GM12878 (cell line): ENCODE results near the gene NLRP7. TPM values are rescaled to one million over a fixed set of nuclear protein-coding genes. Genes with fewer than 3 reads are reported as not detected.

Experiments used
- ATAC-seq: fragments of 200-7000 bp; cut with Tn5 transposase; 3 replicates; pipeline ENCODE4 v1.9.1; 2020; ENCODE audit warnings: mild to moderate bottlenecking, moderate library complexity
- BruUV-seq: library from RNA; stranded (reverse); fragments of 400-500 nt; replicated peaks from 2 replicates; lab custom pipeline; 2021; lab: Mats Ljungman, UMichigan
- CTCF ChIA-PET: fragments of 300-600 bp; sonication (Branson Sonifier 250); formaldehyde crosslinking; extraction: SDS; loops from one replicate; lab custom pipeline; 2021; ENCODE audit warnings: inconsistent platforms; lab: Yijun Ruan, JAX
- POLR2A ChIA-PET: fragments of 350-600 bp; formaldehyde crosslinking; extraction: SDS; loops from one replicate; lab custom pipeline; 2021; ENCODE audit warnings: inconsistent platforms; lab: Charles Lee
- RAD21 ChIA-PET: fragments of 300-600 bp; sonication (Branson Sonifier 250); formaldehyde crosslinking; loops from one replicate; lab custom pipeline; 2023; ENCODE audit warnings: antibody characterized with exemption; ENCODE audit not compliant: unreplicated experiment; lab: Charles Lee
- SMC1A ChIA-PET: fragments of 300-600 bp; sonication (Branson Sonifier 250); formaldehyde crosslinking; loops from one replicate; lab custom pipeline; 2023; ENCODE audit not compliant: unreplicated experiment, uncharacterized antibody; lab: Charles Lee
- DNase-seq: peaks from one replicate; pipeline ENCODE4 v3.0.0-alpha.2; 2011; ENCODE audit warnings: low read depth, low spot score
- FAIRE-seq: peaks from 3 replicates; lab custom pipeline; 2011; peaks lifted over from hg19 to GRCh38; lab: Jason Lieb, UNC
- H2AFZ ChIP-seq: 2 replicates; pipeline ENCODE4 v1.6.0; 2011; ENCODE audit warnings: low read depth, low read length, control low read depth; ENCODE audit not compliant: control insufficient read depth
- H3K27ac ChIP-seq: 2 replicates; pipeline ENCODE4 v1.5.1; 2011; ENCODE audit warnings: control low read depth; ENCODE audit not compliant: control insufficient read depth, insufficient read depth
- H3K27me3 ChIP-seq, 2 experiments: replicated peaks in 1 of 2; 2 replicates each; pipeline versions ENCODE4 v1.6.0 to v1.6.1; 2011; ENCODE audit warnings: low read length in 1 of 2; ENCODE audit not compliant: control insufficient read depth in 2 of 2, insufficient read depth in 2 of 2
- H3K36me3 ChIP-seq, 2 experiments: 2 replicates each; pipeline ENCODE4 v1.5.1; 2011; ENCODE audit warnings: low read length in 1 of 2; ENCODE audit not compliant: control insufficient read depth in 2 of 2, insufficient read depth in 2 of 2
- H3K4me1 ChIP-seq: 2 replicates; pipeline ENCODE4 v1.6.1; 2011; ENCODE audit warnings: mild to moderate bottlenecking, low read length, moderate library complexity, mixed read lengths; ENCODE audit not compliant: control insufficient read depth, insufficient read depth
- H3K4me2 ChIP-seq: 2 replicates; pipeline ENCODE4 v1.6.0; 2011; ENCODE audit warnings: control low read depth; ENCODE audit not compliant: control insufficient read depth, insufficient read depth
- H3K4me3 ChIP-seq: fragments of 200-600 bp; sonication (generic); 2 replicates; pipeline ENCODE4 v1.5.1; 2016
- H3K79me2 ChIP-seq: 2 replicates; pipeline ENCODE4 v1.6.0; 2011; ENCODE audit warnings: low read length; ENCODE audit not compliant: control insufficient read depth, insufficient read depth
- H3K9ac ChIP-seq: 2 replicates; pipeline ENCODE4 v1.8.0; 2011; ENCODE audit warnings: low read length, control low read depth, mixed read lengths; ENCODE audit not compliant: control insufficient read depth, insufficient read depth
- H3K9me3 ChIP-seq: replicated peaks from 3 replicates; pipeline ENCODE4 v1.5.1; 2011; ENCODE audit warnings: mild to moderate bottlenecking, low read length; ENCODE audit not compliant: control insufficient read depth, insufficient read depth
- H4K20me1 ChIP-seq: 2 replicates; pipeline ENCODE4 v1.6.0; 2011; ENCODE audit not compliant: control insufficient read depth, insufficient read depth
- FOS ChIP-seq: IDR thresholded peaks from 3 replicates; pipeline ENCODE4 v1.6.1; 2011; ENCODE audit warnings: borderline replicate concordance; ENCODE audit not compliant: insufficient read length; ENCODE audit errors: extremely low read depth
- IRF5 ChIP-seq: fragments of 450-650 bp; IDR thresholded peaks from 2 replicates; pipeline ENCODE4 v1.6.1; 2017; ENCODE audit warnings: borderline replicate concordance
- RAD51 ChIP-seq: fragments of 450-650 bp; IDR thresholded peaks from 2 replicates; pipeline ENCODE4 v1.6.1; 2016; ENCODE audit warnings: moderate library complexity, mild to moderate bottlenecking, inconsistent platforms
- RB1 ChIP-seq: fragments of 450-650 bp; formaldehyde crosslinking; IDR thresholded peaks from 2 replicates; pipeline ENCODE4 v1.6.1; 2017; ENCODE audit warnings: mild to moderate bottlenecking, borderline replicate concordance
- TARDBP ChIP-seq: IDR thresholded peaks from 2 replicates; pipeline ENCODE4 v1.6.1; 2016; ENCODE audit warnings: borderline replicate concordance
- WGBS: methylation state at CpG from one replicate; pipeline ENCODE4 v1.1.6; 2016; ENCODE audit warnings: low lambda C conversion rate; ENCODE audit not compliant: insufficient replicate concordance, insufficient coverage; ENCODE audit errors: missing lambda C conversion rate; 5-methylcytosine and 5-hydroxymethylcytosine counted together
- in situ Hi-C: fragments of 300-500 bp; cut with MboI; formaldehyde crosslinking; loops from 9 replicates; pipeline ENCODE4 v1.14.3; 2018; ENCODE audit warnings: mixed read lengths
- intact Hi-C: fragments of 100-400 bp; cut with micrococcal nuclease; formaldehyde crosslinking; loops from one replicate; pipeline ENCODE4 v1.14.2; 2022; ENCODE audit not compliant: unreplicated experiment
- polyA plus RNA-seq, 11 experiments: library from polyadenylated mRNA; depleted of rRNA in 4 of 11; unstranded in 6 of 11; stranded (reverse) in 5 of 11; fragments of >200 nt; fragmentation: Nextera tagmentation in 4 of 11; fragmentation: Illumina TruSeq in 1 of 11; extraction: Ambion mirVana in 4 of 11; extraction: Trizol in 1 of 11; gene quantifications; 1 replicate in 1 of 11; 2 replicates in 10 of 11; pipeline versions ENCODE4 v1.2.1 to v1.2.3, GENCODE V29; 2011 to 2016; ENCODE audit warnings: inconsistent platforms in 2 of 11, missing spikeins in 2 of 11, low read depth in 1 of 11
- total RNA-seq, 4 experiments: library from RNA; depleted of rRNA in 3 of 4; stranded (reverse); fragments of >200 nt in 3 of 4; fragmentation: Illumina TruSeq in 1 of 4; extraction: Trizol in 1 of 4; gene quantifications; 2 replicates each; pipeline versions ENCODE4 v1.2.1 to v1.2.3, GENCODE V29; 2013 to 2021
- TF ChIP-seq, protein P1 (sequence below): fragments of 450-650 bp; IDR thresholded peaks from 2 replicates; pipeline ENCODE4 v1.6.1; 2017; ENCODE audit warnings: mild to moderate bottlenecking, moderate library complexity

The NLRP7 gene
- total and polyA plus RNA-seq, 10 of the 15 experiments (the other 5 are each of a cell fraction or from before 2014, with no cell fraction given): 0.08 to 3.4 (median 0.31) TPM

DNA sequence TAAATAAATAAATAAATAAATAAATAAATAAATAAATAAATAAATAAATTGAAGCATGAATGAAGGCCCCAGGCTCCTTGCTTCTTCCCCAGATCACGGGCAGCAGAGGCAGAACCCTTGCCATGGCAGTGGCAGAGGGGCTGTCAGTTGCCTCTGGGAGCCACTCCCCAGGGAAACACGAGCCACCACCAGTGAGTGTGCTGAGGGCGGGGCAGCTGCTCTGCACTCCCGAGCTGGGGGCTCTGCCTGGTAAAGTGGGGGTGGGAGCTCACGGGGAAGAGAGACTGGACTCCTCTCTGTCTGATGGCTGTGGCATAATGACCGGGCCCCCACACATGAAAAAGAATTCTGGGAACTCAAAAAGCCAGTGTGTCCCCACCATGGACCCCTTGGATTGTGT is 65.4 kb downstream of the NLRP7 start:
- POLR2A ChIA-PET: no interaction called here
- in situ Hi-C loops: no loop called here
- H3K27me3 ChIP-seq: no peaks in the 10 kb centered on the region; a peak in 1 of 4 replicates
- no peaks in the 10 kb centered on the region for H3K79me2 ChIP-seq
- intact Hi-C loops: loop anchor here (1.0 to 5.0 kb wide), 3 partner anchors 37 to 280 kb away; no protein-coding TSS in a partner anchor
- H3K9ac ChIP-seq: no peak overlapping the region
- FAIRE-seq: no peak
- CTCF ChIA-PET: interaction anchor here (1.0 to 2.1 kb wide), 6 partner anchors 21 to 400 kb away, joined by 3 to 6 read pairs (median 4); no protein-coding TSS in a partner anchor
- H3K27ac ChIP-seq: no peak overlapping the region
- no peak for TF ChIP-seq TARDBP
- no peak for TF ChIP-seq RAD51
- TF ChIP-seq IRF5: no peak
- TF ChIP-seq, protein P1, sequence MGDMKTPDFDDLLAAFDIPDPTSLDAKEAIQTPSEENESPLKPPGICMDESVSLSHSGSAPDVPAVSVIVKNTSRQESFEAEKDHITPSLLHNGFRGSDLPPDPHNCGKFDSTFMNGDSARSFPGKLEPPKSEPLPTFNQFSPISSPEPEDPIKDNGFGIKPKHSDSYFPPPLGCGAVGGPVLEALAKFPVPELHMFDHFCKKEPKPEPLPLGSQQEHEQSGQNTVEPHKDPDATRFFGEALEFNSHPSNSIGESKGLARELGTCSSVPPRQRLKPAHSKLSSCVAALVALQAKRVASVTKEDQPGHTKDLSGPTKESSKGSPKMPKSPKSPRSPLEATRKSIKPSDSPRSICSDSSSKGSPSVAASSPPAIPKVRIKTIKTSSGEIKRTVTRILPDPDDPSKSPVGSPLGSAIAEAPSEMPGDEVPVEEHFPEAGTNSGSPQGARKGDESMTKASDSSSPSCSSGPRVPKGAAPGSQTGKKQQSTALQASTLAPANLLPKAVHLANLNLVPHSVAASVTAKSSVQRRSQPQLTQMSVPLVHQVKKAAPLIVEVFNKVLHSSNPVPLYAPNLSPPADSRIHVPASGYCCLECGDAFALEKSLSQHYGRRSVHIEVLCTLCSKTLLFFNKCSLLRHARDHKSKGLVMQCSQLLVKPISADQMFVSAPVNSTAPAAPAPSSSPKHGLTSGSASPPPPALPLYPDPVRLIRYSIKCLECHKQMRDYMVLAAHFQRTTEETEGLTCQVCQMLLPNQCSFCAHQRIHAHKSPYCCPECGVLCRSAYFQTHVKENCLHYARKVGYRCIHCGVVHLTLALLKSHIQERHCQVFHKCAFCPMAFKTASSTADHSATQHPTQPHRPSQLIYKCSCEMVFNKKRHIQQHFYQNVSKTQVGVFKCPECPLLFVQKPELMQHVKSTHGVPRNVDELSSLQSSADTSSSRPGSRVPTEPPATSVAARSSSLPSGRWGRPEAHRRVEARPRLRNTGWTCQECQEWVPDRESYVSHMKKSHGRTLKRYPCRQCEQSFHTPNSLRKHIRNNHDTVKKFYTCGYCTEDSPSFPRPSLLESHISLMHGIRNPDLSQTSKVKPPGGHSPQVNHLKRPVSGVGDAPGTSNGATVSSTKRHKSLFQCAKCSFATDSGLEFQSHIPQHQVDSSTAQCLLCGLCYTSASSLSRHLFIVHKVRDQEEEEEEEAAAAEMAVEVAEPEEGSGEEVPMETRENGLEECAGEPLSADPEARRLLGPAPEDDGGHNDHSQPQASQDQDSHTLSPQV: no peak
- TF ChIP-seq RB1: no peak
- TF ChIP-seq FOS: no peak
- H4K20me1 ChIP-seq: no peaks in the 10 kb centered on the region
- no peaks in the 10 kb centered on the region for H3K36me3 ChIP-seq
- no peak overlapping the region for H3K4me3 ChIP-seq
- 31% methylated on average over 6 of the region's 6 CpGs for WGBS
- H3K4me2 ChIP-seq: no peak overlapping the region
- RAD21 ChIA-PET: no interaction called here
- H3K4me1 ChIP-seq: peaks cover 3% of the 10 kb centered on the region; the same call in 1 of the 2 replicates
- SMC1A ChIA-PET: interaction anchor here (1.2 to 1.3 kb wide), 2 partner anchors 34 to 373 kb away, joined by 3 read pairs; no protein-coding TSS in a partner anchor
- H3K9me3 ChIP-seq: no peaks in the 10 kb centered on the region
- DNase-seq: no peak
- ATAC-seq: no peak
- no peak overlapping the region for H2AFZ ChIP-seq
- no TSS peak for BruUV-seq
